ENCODE data around the gene OVOL2.

Gene OVOL2

GRCh38 chr20:18072532-18072931 lies 14.8 kb upstream of the OVOL2 start:
- no peak overlapping the region for H3K27ac ChIP-seq (replicated peaks; ENCODE audit: low read length)
- no peak overlapping the region for H2BK5ac ChIP-seq (ENCODE audit: low read length)
- no peak overlapping the region for H3K4ac ChIP-seq (ENCODE audit: low read length)
- no peaks in the 10 kb centered on the region for H3K36me3 ChIP-seq (replicated peaks in 1 of 2; ENCODE audit: control insufficient read depth in 2 of 2, insufficient read depth in 2 of 2, low read length in 2 of 2)
- H2AK5ac ChIP-seq (ENCODE audit: low read depth, low read length), result no peak overlapping the region
- H3K4me2 ChIP-seq (ENCODE audit: insufficient read depth, low read length, poor library complexity, severe bottlenecking), result no peak overlapping the region
- DNase-seq (ENCODE audit: low spot score), result no peak
- H2BK15ac ChIP-seq (ENCODE audit: low read length), result no peak overlapping the region
- H2BK120ac ChIP-seq (ENCODE audit: low read depth, low read length), result no peak overlapping the region
- H2AFZ ChIP-seq (ENCODE audit: low read length), result no peak overlapping the region
- no CpG with 5 or more reads among the region's 7 CpGs for WGBS, 2 donors (ENCODE audit: extremely low coverage in 2 of 2, insufficient read length in 2 of 2, insufficient replicate concordance in 1 of 2)
- no peak overlapping the region for H3K9ac ChIP-seq (ENCODE audit: low read depth, low read length, poor library complexity)
- H3K9me3 ChIP-seq (replicated peaks in 1 of 2; ENCODE audit: control insufficient read depth in 2 of 2, insufficient read depth in 1 of 2, low read depth in 1 of 2, low read length in 2 of 2), result no peaks in the 10 kb centered on the region
- no peak overlapping the region for H4K91ac ChIP-seq (ENCODE audit: low read depth, low read length, poor library complexity)
- peaks cover 0 to 15% (median 0%) of the 10 kb centered on the region in 3 experiments for H3K27me3 ChIP-seq (ENCODE audit: control insufficient read depth in 3 of 3, insufficient read depth in 3 of 3, low read depth in 1 of 3, low read length in 3 of 3)
- no peaks in the 10 kb centered on the region for H3K79me1 ChIP-seq (ENCODE audit: low read depth, low read length)
- H3K23ac ChIP-seq (ENCODE audit: low read depth, low read length, poor library complexity), result no peak overlapping the region
- no peak overlapping the region for H3K14ac ChIP-seq (ENCODE audit: low read length)
- H3K4me1 ChIP-seq (ENCODE audit: control insufficient read depth in 2 of 2, insufficient read depth in 1 of 2, low read depth in 1 of 2, low read length in 2 of 2), result no peaks in the 10 kb centered on the region
- H2BK12ac ChIP-seq (ENCODE audit: low read length), result no peak overlapping the region
- H3K18ac ChIP-seq (ENCODE audit: low read length), result no peak overlapping the region
- no peak overlapping the region for H3K4me3 ChIP-seq (ENCODE audit: low read length in 2 of 2)
- no peak overlapping the region for H4K8ac ChIP-seq (ENCODE audit: low read depth, low read length)

GRCh38 chr20:18066421-18067333 lies 9.0 kb upstream of the OVOL2 start:
- no peak overlapping the region for H3K23ac ChIP-seq (ENCODE audit: low read depth, low read length, poor library complexity)
- no peak overlapping the region for H3K4me3 ChIP-seq (ENCODE audit: low read length in 2 of 2)
- no peak overlapping the region for H2AFZ ChIP-seq (ENCODE audit: low read length)
- H3K14ac ChIP-seq (ENCODE audit: low read length), result no peak overlapping the region
- H3K9me3 ChIP-seq (replicated peaks in 1 of 2; ENCODE audit: control insufficient read depth in 2 of 2, insufficient read depth in 1 of 2, low read depth in 1 of 2, low read length in 2 of 2), result no peaks in the 10 kb centered on the region
- peaks cover 0 to 29% (median 0%) of the 10 kb centered on the region in 3 experiments for H3K27me3 ChIP-seq (ENCODE audit: control insufficient read depth in 3 of 3, insufficient read depth in 3 of 3, low read depth in 1 of 3, low read length in 3 of 3)
- H3K36me3 ChIP-seq (replicated peaks in 1 of 2; ENCODE audit: control insufficient read depth in 2 of 2, insufficient read depth in 2 of 2, low read length in 2 of 2), result no peaks in the 10 kb centered on the region
- no peak overlapping the region for H2BK15ac ChIP-seq (ENCODE audit: low read length)
- WGBS, 2 donors (ENCODE audit: extremely low coverage in 2 of 2, insufficient read length in 2 of 2, insufficient replicate concordance in 1 of 2), result no CpG with 5 or more reads among the region's 13 CpGs
- H3K27ac ChIP-seq (replicated peaks; ENCODE audit: low read length), result no peak overlapping the region
- no peak overlapping the region for H3K9ac ChIP-seq (ENCODE audit: low read depth, low read length, poor library complexity)
- H2BK5ac ChIP-seq (ENCODE audit: low read length), result no peak overlapping the region
- H2AK5ac ChIP-seq (ENCODE audit: low read depth, low read length), result no peak overlapping the region
- no peak overlapping the region for H2BK120ac ChIP-seq (ENCODE audit: low read depth, low read length)
- no peak overlapping the region for H2BK12ac ChIP-seq (ENCODE audit: low read length)
- no peak for DNase-seq (ENCODE audit: low spot score)
- H3K79me1 ChIP-seq (ENCODE audit: low read depth, low read length), result no peaks in the 10 kb centered on the region
- H3K18ac ChIP-seq (ENCODE audit: low read length), result no peak overlapping the region
- no peaks in the 10 kb centered on the region for H3K4me1 ChIP-seq (ENCODE audit: control insufficient read depth in 2 of 2, insufficient read depth in 1 of 2, low read depth in 1 of 2, low read length in 2 of 2)
- no peak overlapping the region for H3K4ac ChIP-seq (ENCODE audit: low read length)
- H4K91ac ChIP-seq (ENCODE audit: low read depth, low read length, poor library complexity), result no peak overlapping the region
- no peak overlapping the region for H3K4me2 ChIP-seq (ENCODE audit: insufficient read depth, low read length, poor library complexity, severe bottlenecking)
- H4K8ac ChIP-seq (ENCODE audit: low read depth, low read length), result no peak overlapping the region

GRCh38 chr20:18063676-18064075 lies 6.0 kb upstream of the OVOL2 start:
- H3K4ac ChIP-seq (ENCODE audit: low read length), result no peak overlapping the region
- H3K4me2 ChIP-seq (ENCODE audit: insufficient read depth, low read length, poor library complexity, severe bottlenecking), result no peak overlapping the region
- H4K91ac ChIP-seq (ENCODE audit: low read depth, low read length, poor library complexity), result no peak overlapping the region
- H2AK5ac ChIP-seq (ENCODE audit: low read depth, low read length), result no peak overlapping the region
- H3K36me3 ChIP-seq (replicated peaks in 1 of 2; ENCODE audit: control insufficient read depth in 2 of 2, insufficient read depth in 2 of 2, low read length in 2 of 2), result no peaks in the 10 kb centered on the region
- H3K4me3 ChIP-seq (ENCODE audit: low read length in 2 of 2), result no peak overlapping the region
- no peak overlapping the region for H2BK5ac ChIP-seq (ENCODE audit: low read length)
- no peak overlapping the region for H2BK120ac ChIP-seq (ENCODE audit: low read depth, low read length)
- H2BK12ac ChIP-seq (ENCODE audit: low read length), result no peak overlapping the region
- H2AFZ ChIP-seq (ENCODE audit: low read length), result no peak overlapping the region
- no peak overlapping the region for H3K18ac ChIP-seq (ENCODE audit: low read length)
- no peaks in the 10 kb centered on the region for H3K79me1 ChIP-seq (ENCODE audit: low read depth, low read length)
- no peak for DNase-seq (ENCODE audit: low spot score)
- no peak overlapping the region for H3K9ac ChIP-seq (ENCODE audit: low read depth, low read length, poor library complexity)
- no peaks in the 10 kb centered on the region for H3K9me3 ChIP-seq (replicated peaks in 1 of 2; ENCODE audit: control insufficient read depth in 2 of 2, insufficient read depth in 1 of 2, low read depth in 1 of 2, low read length in 2 of 2)
- no peak overlapping the region for H2BK15ac ChIP-seq (ENCODE audit: low read length)
- H4K8ac ChIP-seq (ENCODE audit: low read depth, low read length), result no peak overlapping the region
- no peak overlapping the region for H3K23ac ChIP-seq (ENCODE audit: low read depth, low read length, poor library complexity)
- H3K27ac ChIP-seq (replicated peaks; ENCODE audit: low read length), result no peak overlapping the region
- WGBS, 2 donors (ENCODE audit: extremely low coverage in 2 of 2, insufficient read length in 2 of 2, insufficient replicate concordance in 1 of 2), result no CpG with 5 or more reads among the region's 6 CpGs
- no peak overlapping the region for H3K14ac ChIP-seq (ENCODE audit: low read length)
- H3K27me3 ChIP-seq (ENCODE audit: control insufficient read depth in 3 of 3, insufficient read depth in 3 of 3, low read depth in 1 of 3, low read length in 3 of 3), result peaks cover 2 to 55% (median 20%) of the 10 kb centered on the region in 3 experiments
- H3K4me1 ChIP-seq (ENCODE audit: control insufficient read depth in 2 of 2, insufficient read depth in 1 of 2, low read depth in 1 of 2, low read length in 2 of 2), result no peaks in the 10 kb centered on the region

GRCh38 chr20:18059603-18060002 lies 1.9 kb upstream of the OVOL2 start:
- Histone ChIP-seq H2BK12ac (ENCODE audit: low read length) (no peak overlapping the region), H3K27me3 (ENCODE audit: control insufficient read depth in 3 of 3, insufficient read depth in 3 of 3, low read depth in 1 of 3, low read length in 3 of 3) (peaks cover 36 to 84% (median 60%) of the 10 kb centered on the region in 3 experiments), H3K4me3 (ENCODE audit: low read length in 2 of 2) (no peak overlapping the region), H4K8ac (ENCODE audit: low read depth, low read length) (no peak overlapping the region), H3K14ac (ENCODE audit: low read length) (no peak overlapping the region), H2BK5ac (ENCODE audit: low read length) (no peak overlapping the region), H3K4ac (ENCODE audit: low read length) (no peak overlapping the region), H2AFZ (ENCODE audit: low read length) (no peak overlapping the region), H3K4me1 (ENCODE audit: control insufficient read depth in 2 of 2, insufficient read depth in 1 of 2, low read depth in 1 of 2, low read length in 2 of 2) (peaks cover 0 to 4% of the 10 kb centered on the region in 2 donors), H3K27ac (replicated peaks; ENCODE audit: low read length) (no peak overlapping the region), H2BK15ac (ENCODE audit: low read length) (no peak overlapping the region), H3K4me2 (ENCODE audit: insufficient read depth, low read length, poor library complexity, severe bottlenecking) (no peak overlapping the region), H3K9me3 (replicated peaks in 1 of 2; ENCODE audit: control insufficient read depth in 2 of 2, insufficient read depth in 1 of 2, low read depth in 1 of 2, low read length in 2 of 2) (peaks cover 0 to 4% of the 10 kb centered on the region in 2 donors), H3K23ac (ENCODE audit: low read depth, low read length, poor library complexity) (no peak overlapping the region), H2AK5ac (ENCODE audit: low read depth, low read length) (no peak overlapping the region), H2BK120ac (ENCODE audit: low read depth, low read length) (no peak overlapping the region), H3K36me3 (replicated peaks in 1 of 2; ENCODE audit: control insufficient read depth in 2 of 2, insufficient read depth in 2 of 2, low read length in 2 of 2) (no peaks in the 10 kb centered on the region), H3K18ac (ENCODE audit: low read length) (no peak overlapping the region), H3K9ac (ENCODE audit: low read depth, low read length, poor library complexity) (no peak overlapping the region), H4K91ac (ENCODE audit: low read depth, low read length, poor library complexity) (no peak overlapping the region), H3K79me1 (ENCODE audit: low read depth, low read length) (no peaks in the 10 kb centered on the region)
- WGBS, 2 donors (ENCODE audit: extremely low coverage in 2 of 2, insufficient read length in 2 of 2, insufficient replicate concordance in 1 of 2), result no CpG with 5 or more reads among the region's 2 CpGs
- DNase-seq (ENCODE audit: low spot score), result no peak

All from neuronal stem cell (in vitro differentiated cells).